ENCODE results near the gene SPRY4.
A peak's percentile ranks its signal among the peaks of the same experiment; 100 is the strongest.
"Not testable (repeated sequence)": the region's sequence is repeated elsewhere in the genome, so short reads cannot be mapped to it uniquely, and the experiment has no call there.

The SPRY4 gene

DNA sequence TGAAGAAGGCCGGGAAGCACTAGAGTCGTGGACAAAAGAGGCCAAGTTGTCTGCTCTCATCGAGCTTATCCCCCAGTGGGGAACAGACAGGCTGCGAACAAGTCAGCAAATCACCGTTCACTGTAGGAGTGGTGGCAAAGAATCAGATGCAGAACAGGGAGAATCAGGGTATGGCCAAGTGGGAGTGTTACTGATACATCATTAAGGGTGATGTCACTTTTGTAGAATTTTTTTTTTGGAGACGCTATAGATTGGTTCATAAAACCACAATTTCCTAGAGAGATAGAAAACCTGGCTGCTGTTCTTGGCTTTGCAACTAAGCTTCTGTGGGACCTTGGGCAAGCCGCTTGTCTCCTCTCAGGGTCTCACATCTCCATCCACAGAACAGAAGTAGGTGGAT lies 21.3 kb downstream of the SPRY4 start:
- TF ChIP-seq POLR2A (IDR thresholded peaks at IDR 0.05; ENCODE audit: low read depth, low read length), result no peak
- DNase-seq (ENCODE audit: insufficient read length, low spot score) (no peak), FAIRE-seq (no peak)

DNA sequence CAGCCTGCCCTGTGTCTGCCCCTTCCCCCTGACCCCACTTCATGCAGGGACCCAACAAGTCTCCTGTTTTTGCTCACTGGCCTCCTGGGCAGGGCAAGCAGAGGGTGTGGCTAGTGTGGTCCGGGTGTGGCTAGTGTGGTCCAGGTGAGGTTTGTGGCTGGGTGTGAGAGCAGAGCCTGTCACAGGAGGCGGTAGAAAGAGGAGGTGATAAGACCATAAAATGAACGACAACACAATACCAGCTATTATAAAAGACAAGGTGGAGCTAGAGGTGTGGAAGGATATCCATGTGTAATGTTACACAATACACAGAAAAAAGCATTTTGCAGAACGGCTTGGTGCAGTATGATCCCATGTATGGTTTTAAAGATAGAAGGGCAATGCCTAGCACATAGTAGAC lies 23.3 kb downstream of the SPRY4 start:
- FAIRE-seq, result no peak
- TF ChIP-seq POLR2A (IDR thresholded peaks at IDR 0.05; ENCODE audit: low read depth, low read length), result no peak
- no peak for DNase-seq (ENCODE audit: insufficient read length, low spot score)

DNA sequence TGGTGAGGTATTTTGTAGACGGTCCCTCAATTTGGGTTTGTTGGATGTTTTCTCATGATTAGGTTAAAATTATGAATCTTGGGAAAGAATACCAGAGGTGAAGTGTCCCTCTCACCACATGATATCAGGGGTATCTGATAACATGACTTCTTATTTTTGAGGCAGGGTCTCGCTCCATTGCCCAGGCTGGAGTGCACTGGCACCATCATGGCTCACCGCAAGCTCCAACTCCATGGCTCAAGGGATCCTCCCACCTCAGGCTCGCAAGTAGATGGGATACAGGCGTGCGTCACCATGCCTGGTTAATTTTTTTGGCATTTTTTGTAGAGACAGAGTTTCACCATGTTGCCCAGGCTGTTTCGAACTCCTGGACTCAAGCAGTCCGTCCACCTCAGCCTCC lies 24.1 kb downstream of the SPRY4 start:
- TF ChIP-seq POLR2A (IDR thresholded peaks at IDR 0.05; ENCODE audit: low read depth, low read length), result no peak
- DNase-seq (ENCODE audit: insufficient read length, low spot score) (no peak), FAIRE-seq (no peak)

GRCh38 chr5:142298789-142299188 lies 26.0 kb downstream of the SPRY4 start:
- no peak for TF ChIP-seq POLR2A (IDR thresholded peaks at IDR 0.05; ENCODE audit: low read depth, low read length)
- FAIRE-seq (no peak), DNase-seq (ENCODE audit: insufficient read length, low spot score) (no peak)

DNA sequence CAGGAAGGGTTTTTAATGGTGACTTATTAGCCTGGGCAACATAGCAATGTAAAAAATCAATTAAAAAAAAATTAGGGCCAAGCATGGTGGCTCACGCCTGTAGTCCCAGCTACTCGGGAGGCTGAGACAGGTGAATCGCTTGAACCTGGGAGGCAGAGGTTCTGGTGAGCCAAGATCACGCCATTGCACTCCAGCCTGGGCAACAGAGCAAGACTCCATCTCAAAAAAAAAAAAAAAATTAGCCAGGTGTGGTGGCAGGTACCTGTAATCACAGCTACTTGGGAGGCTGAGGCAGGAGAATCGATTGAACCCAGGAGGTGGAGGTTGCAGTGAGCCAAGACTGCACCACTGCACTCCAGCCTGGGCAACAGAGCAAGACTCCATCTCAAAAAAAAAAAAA lies 27.0 kb downstream of the SPRY4 start:
- FAIRE-seq, result not testable (repeated sequence)

DNA sequence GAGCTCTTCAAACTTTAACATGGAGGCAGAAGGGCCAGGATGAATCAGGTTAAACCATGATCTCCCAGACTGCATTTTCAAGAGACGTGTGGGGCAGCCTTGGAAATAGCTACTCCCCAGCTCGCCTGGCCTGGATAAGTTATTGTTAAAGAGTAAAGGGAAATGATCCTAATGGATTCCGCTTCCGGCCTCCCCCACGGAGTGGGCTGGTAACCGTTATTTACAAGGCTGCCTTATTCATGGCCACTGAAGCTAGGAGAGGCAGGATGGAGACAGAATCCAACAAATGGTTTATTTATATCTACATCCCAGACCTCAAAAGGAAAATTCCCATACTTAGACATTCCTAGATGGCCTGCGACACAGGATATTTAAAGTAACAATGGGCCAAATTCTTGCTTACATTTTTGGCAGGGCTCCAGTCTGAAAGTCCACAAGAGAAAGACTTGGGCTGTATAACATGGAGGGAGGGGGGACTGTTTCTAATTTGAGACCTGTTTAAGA lies 27.9 kb downstream of the SPRY4 start:
- no peak for DNase-seq (ENCODE audit: insufficient read length, low spot score)
- FAIRE-seq, result no peak

More for the DNA sequence above, 27.0 kb downstream of the SPRY4 start:
- DNase-seq (ENCODE audit: insufficient read length, low spot score), result not testable (repeated sequence)

GRCh38 chr5:142295960-142296860 lies 28.6 kb downstream of the SPRY4 start:
- no peak for DNase-seq (ENCODE audit: insufficient read length, low spot score)
- TF ChIP-seq POLR2A (IDR thresholded peaks at IDR 0.05; ENCODE audit: low read depth, low read length), result no peak
- FAIRE-seq, result no peak

More for the DNA sequence above, 27.9 kb downstream of the SPRY4 start:
- TF ChIP-seq POLR2A (IDR thresholded peaks at IDR 0.05; ENCODE audit: low read depth, low read length), result no peak

GRCh38 chr5:142295084-142295758 lies 29.6 kb downstream of the SPRY4 start:
- no peak for TF ChIP-seq POLR2A (IDR thresholded peaks at IDR 0.05; ENCODE audit: low read depth, low read length)
- no peak for FAIRE-seq
- DNase-seq (ENCODE audit: insufficient read length, low spot score), result no peak

DNA sequence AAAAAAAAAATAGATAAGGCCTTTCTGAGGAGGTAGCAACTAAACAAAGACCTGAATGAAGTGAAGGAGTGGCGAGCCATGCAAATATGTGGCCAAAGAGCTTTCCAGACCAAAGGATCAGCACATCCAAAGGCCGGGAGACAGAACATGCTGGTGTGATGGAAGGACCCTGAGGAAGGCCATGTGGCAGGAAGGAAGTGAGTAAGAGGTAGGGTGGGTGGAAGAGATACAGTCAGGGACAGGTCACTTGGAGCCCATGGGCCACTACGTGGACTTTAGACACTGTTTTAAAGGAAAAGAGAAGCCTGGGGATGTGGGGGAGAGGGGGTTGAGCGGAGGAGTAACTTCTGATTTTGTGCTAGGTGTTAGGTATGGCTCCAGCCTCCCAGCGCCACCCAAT lies 31.3 kb downstream of the SPRY4 start:
- DNase-seq (ENCODE audit: insufficient read length, low spot score), result peak; percentile 54
- TF ChIP-seq POLR2A (IDR thresholded peaks at IDR 0.05; ENCODE audit: low read depth, low read length), result no peak
- FAIRE-seq, result no peak

GRCh38 chr5:142292808-142293207 lies 32.0 kb downstream of the SPRY4 start:
- FAIRE-seq (no peak), DNase-seq (ENCODE audit: insufficient read length, low spot score) (no peak)
- no peak for TF ChIP-seq POLR2A (IDR thresholded peaks at IDR 0.05; ENCODE audit: low read depth, low read length)

GRCh38 chr5:142292249-142292648 lies 32.6 kb downstream of the SPRY4 start:
- TF ChIP-seq POLR2A (IDR thresholded peaks at IDR 0.05; ENCODE audit: low read depth, low read length), result no peak
- no peak for DNase-seq (ENCODE audit: insufficient read length, low spot score)
- FAIRE-seq, result no peak

- TF ChIP-seq POLR2A (IDR thresholded peaks at IDR 0.05; ENCODE audit: low read depth, low read length), result no peak
- no peak for DNase-seq (ENCODE audit: insufficient read length, low spot score)
- no peak for FAIRE-seq
These were observed 34.1 kb downstream of the SPRY4 start for GRCh38 chr5:142290577-142291299.

DNA sequence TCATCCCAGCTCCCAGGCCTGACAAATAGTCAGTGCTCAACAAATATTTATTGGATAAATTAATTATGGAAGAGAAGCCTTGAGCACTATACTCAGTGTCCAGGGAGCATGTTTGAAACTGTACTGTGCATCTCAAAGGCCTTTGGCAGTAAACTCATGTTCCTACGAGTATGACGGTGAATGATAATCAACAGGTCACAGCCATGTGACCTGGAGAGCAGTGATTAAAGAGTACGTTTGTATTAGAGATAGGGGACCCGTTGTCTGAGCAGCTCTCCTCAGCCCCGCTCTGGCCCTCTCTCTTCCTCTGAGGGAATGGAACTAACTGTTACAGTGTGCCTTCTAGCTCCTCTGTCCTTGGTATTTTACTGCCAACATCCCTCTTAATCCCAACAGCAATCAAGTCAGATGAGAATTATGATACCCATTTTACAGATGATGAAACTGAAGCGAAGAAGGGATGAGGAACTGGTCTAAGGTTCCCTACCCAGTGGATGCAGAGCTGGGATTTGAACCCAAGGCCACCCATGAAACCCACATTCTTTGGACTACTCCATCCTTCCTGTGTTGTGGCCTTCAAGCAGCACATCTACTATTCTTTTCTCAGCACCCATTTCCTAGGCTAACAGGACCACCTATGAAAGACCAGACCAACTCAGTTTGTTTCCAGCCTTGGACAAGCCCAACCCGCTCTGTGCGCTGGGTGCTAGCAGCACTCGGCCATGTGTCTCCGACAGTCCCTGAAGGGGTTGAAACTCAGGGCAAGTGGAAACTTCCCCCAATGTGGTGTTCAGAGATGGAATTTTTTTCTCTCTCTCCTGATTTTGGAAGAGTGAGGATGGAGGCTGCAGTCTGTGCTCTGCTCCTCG lies 34.9 kb downstream of the SPRY4 start:
- FAIRE-seq, result no peak
- TF ChIP-seq POLR2A (IDR thresholded peaks at IDR 0.05; ENCODE audit: low read depth, low read length), result no peak
- no peak for DNase-seq (ENCODE audit: insufficient read length, low spot score)

Measured in H54 (cell line).